Eye (tissue), 1 donor: ENCODE data around the gene TMEM244.
"Not testable (repeated sequence)": the region's sequence is repeated elsewhere in the genome, so short reads cannot be mapped to it uniquely, and the experiment has no call there.

Experiments
- DNase-seq: peaks from one replicate; pipeline ENCODE4 v3.0.0-alpha.2; 2015

Gene TMEM244

GRCh38 chr6:129860908-129861665 is at the start of gene TMEM244:
Gene TMEM244, minus strand, starts transcription at chr6:129861315. Its CDS starts 127 bp downstream, at chr6:129861188.
- DNase-seq, result peak; percentile 42

GRCh38 chr6:129908858-129909257 is 47.7 kb upstream of the TMEM244 start:
- DNase-seq, result no peak

- no peak for DNase-seq
Measured at GRCh38 chr6:129908356-129908755, 47.2 kb upstream of the TMEM244 start.

- DNase-seq, result no peak
Measured at GRCh38 chr6:129906515-129907077, 45.5 kb upstream of the TMEM244 start.

- DNase-seq, result no peak
Measured at GRCh38 chr6:129903082-129903481, 42.0 kb upstream of the TMEM244 start.

GRCh38 chr6:129902681-129903080 is 41.6 kb upstream of the TMEM244 start:
- no peak for DNase-seq

- no peak for DNase-seq
Measured at GRCh38 chr6:129901910-129902309, 40.8 kb upstream of the TMEM244 start.

GRCh38 chr6:129895692-129896091 is 34.6 kb upstream of the TMEM244 start:
- DNase-seq, result no peak

- no peak for DNase-seq
Measured at GRCh38 chr6:129894921-129895320, 33.8 kb upstream of the TMEM244 start.

GRCh38 chr6:129893640-129894039 is 32.5 kb upstream of the TMEM244 start:
- DNase-seq, result no peak

- DNase-seq, result no peak
Measured at GRCh38 chr6:129890701-129891100, 29.6 kb upstream of the TMEM244 start.

GRCh38 chr6:129890164-129890563 is 29.0 kb upstream of the TMEM244 start:
- DNase-seq, result no peak

GRCh38 chr6:129889580-129889979 is 28.5 kb upstream of the TMEM244 start:
- no peak for DNase-seq

- DNase-seq, result no peak
Measured at GRCh38 chr6:129886401-129887155, 25.5 kb upstream of the TMEM244 start.

GRCh38 chr6:129884211-129884610 is 23.1 kb upstream of the TMEM244 start:
- no peak for DNase-seq

- DNase-seq, result no peak
Measured at GRCh38 chr6:129882510-129883023, 21.5 kb upstream of the TMEM244 start.

- not testable (repeated sequence) for DNase-seq
Measured at GRCh38 chr6:129877894-129878293, 16.8 kb upstream of the TMEM244 start.

- DNase-seq, result no peak
Measured at GRCh38 chr6:129875610-129876520, 14.8 kb upstream of the TMEM244 start.

- no peak for DNase-seq
Measured at GRCh38 chr6:129874837-129875236, 13.7 kb upstream of the TMEM244 start.

- DNase-seq, result no peak
Measured at GRCh38 chr6:129872586-129872985, 11.5 kb upstream of the TMEM244 start.

GRCh38 chr6:129871221-129871620 is 10.1 kb upstream of the TMEM244 start:
- DNase-seq, result peak; percentile 23

GRCh38 chr6:129867403-129867802 is 6.3 kb upstream of the TMEM244 start:
- no peak for DNase-seq

GRCh38 chr6:129866688-129867087 is 5.6 kb upstream of the TMEM244 start:
- DNase-seq, result no peak
